Activated T-cell treated with anti-CD3 and anti-CD28 coated beads for 4 hours (primary cell): ENCODE results near the gene DAGLA.
A peak's percentile ranks its signal among the peaks of the same experiment; 100 is the strongest.

ENCODE experiments used
- DNase-seq: peaks from one replicate; pipeline ENCODE4 v3.0.0-alpha.2; 2020

Gene DAGLA

GRCh38 chr11:61750631-61751273 is 70.6 kb downstream of the DAGLA start:
- no peak for DNase-seq

GRCh38 chr11:61751384-61751783 is 71.2 kb downstream of the DAGLA start:
- DNase-seq, result no peak

- peak; percentile 39 for DNase-seq
These were observed 72.1 kb downstream of the DAGLA start, which contains the start of gene MYRF for GRCh38 chr11:61752117-61752924. Gene MYRF, plus strand, starts transcription at chr11:61752636. Its CDS starts 109 bp downstream, at chr11:61752745.

- no peak for DNase-seq
These were observed 72.8 kb downstream of the DAGLA start for GRCh38 chr11:61752925-61753521.

- no peak for DNase-seq
These were observed 73.5 kb downstream of the DAGLA start for GRCh38 chr11:61753672-61754071.

GRCh38 chr11:61754534-61755482 is 74.6 kb downstream of the DAGLA start:
- no peak for DNase-seq

- DNase-seq, result no peak
These were observed 75.9 kb downstream of the DAGLA start for GRCh38 chr11:61756147-61756451.

GRCh38 chr11:61756452-61757212 is 76.4 kb downstream of the DAGLA start:
- DNase-seq, result no peak

GRCh38 chr11:61757213-61757862 is 77.1 kb downstream of the DAGLA start:
- no peak for DNase-seq

GRCh38 chr11:61760946-61761345 is 80.8 kb downstream of the DAGLA start:
- DNase-seq, result no peak

- DNase-seq, result no peak
These were observed 81.4 kb downstream of the DAGLA start for GRCh38 chr11:61761440-61762222.

GRCh38 chr11:61762223-61762615 is 82.0 kb downstream of the DAGLA start:
- DNase-seq, result no peak

GRCh38 chr11:61762798-61763197 is 82.6 kb downstream of the DAGLA start:
- no peak for DNase-seq

GRCh38 chr11:61763930-61764605 is 83.9 kb downstream of the DAGLA start:
- no peak for DNase-seq

- no peak for DNase-seq
These were observed 84.5 kb downstream of the DAGLA start for GRCh38 chr11:61764606-61765260.

- no peak for DNase-seq
These were observed 85.5 kb downstream of the DAGLA start for GRCh38 chr11:61765550-61766253.

GRCh38 chr11:61766353-61766841 is 86.2 kb downstream of the DAGLA start:
- DNase-seq, result no peak

- DNase-seq, result no peak
These were observed 88.3 kb downstream of the DAGLA start for GRCh38 chr11:61768376-61769076.
